HG02610 (cell line): ENCODE data around the gene C6orf132.

ENCODE experiments used
- ATAC-seq: cut with Tn5 transposase; IDR thresholded peaks from one replicate; pipeline ENCODE4 v1.9.1; 2021; ENCODE audit warnings: mild to moderate bottlenecking, moderate library complexity; ENCODE audit not compliant: unreplicated experiment

Gene C6orf132

DNA sequence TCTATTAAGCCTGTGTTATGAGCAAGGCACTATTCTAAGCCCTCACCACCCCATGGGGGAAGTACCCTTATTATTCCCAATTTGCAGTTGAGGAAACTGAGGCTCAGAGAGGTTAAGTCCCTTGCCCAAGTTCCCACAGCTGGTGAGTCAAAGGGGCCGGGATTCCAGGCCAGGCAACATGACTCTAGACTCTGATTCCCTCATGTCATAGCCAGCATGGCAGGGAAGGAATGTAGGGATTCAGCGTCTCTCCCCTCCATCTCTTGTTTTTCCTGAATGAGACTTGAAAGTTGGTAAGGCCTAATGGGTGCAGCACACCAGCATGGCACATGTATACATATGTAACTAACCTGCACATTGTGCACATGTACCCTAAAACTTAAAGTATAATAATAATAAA is 6.7 kb downstream of the C6orf132 start:
- no peak for ATAC-seq

DNA sequence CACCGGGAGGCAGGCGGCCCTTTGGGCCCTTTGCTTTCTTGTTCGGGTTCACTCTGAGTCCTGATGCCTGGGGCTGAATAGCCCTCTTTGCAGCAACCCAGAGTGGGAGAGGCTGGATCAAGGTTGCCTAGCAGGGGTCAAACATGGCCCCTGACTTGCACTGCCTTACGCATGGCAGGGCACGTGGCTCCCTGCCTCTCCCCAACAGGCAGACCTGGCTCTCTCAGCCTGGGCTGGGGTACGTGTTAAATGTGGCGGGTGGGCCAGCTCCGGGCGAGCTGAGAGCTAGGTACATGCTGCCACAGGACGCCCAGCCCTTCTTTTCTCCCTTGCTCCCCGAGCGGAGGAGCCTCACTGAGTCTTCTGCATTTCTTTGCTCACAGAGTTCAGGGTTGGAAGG is 7.3 kb downstream of the C6orf132 start:
- no peak for ATAC-seq

DNA sequence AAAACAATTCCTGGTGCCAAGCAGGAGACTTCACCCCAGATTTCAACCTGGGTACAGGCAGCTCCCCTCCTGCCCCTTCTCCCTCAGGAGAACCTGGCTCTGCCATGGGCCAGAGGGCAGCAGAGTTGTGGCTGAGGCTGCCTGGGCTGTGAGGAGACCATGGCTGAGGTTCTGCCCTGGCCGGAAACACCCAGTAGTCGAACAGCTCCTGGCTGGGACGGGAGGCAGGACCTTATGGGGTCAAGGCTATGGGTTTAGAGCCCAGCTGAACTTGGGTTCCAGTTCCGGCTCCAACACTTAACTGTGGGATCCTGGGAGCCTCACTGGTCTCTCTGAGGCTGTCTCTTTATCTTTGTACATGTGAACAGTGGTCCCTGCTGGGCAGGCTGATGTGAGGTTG is 8.5 kb downstream of the C6orf132 start:
- no peak for ATAC-seq

DNA sequence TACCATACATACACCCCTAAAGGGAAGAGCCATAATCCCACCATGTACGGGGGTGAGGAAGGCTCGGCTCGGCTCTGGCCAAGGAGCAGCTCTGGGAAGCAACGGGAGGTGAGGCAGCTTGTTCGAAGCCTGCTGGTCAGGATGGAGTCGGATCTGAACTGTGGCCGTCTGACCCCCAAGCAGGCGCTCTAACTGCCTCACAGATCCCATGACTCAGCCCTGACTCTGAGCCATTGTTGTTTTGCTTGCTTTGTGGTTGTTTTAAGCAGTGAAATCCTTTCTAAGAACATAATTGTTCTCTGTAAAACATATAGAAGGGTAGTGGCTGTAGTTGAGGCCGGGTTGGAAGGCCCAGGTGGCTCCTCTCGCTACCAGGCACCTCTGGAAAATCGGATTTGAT is 10.9 kb downstream of the C6orf132 start:
- ATAC-seq = no peak

DNA sequence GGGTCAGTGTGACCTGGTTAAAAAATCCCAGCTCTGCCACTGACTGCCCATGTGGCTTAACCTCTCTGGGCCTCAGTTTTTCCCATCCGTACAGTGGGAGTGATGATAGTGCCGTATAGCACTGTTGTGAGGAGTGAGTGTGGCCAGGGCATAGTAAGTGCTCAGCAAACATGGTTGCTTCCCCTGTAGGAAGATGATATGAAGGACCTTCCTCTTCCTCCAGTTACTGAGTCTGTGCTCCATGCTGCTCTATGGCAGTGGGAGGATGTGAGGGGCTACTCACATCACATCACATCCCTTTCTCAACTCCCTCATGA is 13.1 kb downstream of the C6orf132 start:
- ATAC-seq = no peak

DNA sequence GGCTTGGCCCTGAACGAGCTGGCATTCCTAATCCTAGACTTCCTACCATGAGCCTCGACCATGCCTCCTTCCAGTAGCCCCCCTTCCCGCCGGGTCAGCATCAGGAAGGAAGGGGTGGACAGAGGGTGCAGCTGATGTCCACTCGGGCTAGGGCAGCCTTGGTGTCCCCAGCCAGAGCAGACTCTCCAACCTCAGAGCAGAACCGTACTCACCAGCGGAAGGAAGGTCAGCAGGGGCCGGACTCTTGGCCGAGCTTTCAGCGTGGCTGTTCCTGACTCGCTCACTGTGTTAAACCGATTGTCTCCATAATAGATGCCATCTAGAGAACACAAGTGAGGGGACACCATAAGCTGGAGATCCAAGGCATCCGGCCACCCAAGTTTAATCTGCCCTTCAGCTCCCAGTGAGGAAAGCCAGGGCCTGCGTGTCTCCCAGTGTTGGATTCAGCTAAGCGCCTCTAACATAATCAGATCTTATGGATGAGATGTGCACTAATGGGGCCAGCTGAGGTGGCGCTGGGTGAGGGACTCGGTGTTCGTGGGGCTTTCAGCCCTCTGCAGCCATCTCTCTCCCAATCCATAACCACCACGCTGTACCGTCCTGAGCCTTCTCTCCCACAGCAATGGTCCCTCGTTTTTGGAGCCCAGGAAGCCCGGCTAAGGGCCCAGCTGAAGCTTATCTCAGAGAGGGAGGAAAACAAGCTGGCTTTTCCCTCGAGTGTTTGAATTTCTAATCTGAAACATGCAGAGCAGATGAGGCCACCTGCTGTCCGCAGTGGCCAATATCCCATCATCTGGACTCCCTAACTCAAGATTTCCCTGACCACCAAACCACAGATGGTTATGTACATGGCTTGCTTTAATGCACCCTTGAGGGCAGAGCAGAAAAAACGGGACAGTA is 13.7 kb downstream of the C6orf132 start:
- no peak for ATAC-seq

DNA sequence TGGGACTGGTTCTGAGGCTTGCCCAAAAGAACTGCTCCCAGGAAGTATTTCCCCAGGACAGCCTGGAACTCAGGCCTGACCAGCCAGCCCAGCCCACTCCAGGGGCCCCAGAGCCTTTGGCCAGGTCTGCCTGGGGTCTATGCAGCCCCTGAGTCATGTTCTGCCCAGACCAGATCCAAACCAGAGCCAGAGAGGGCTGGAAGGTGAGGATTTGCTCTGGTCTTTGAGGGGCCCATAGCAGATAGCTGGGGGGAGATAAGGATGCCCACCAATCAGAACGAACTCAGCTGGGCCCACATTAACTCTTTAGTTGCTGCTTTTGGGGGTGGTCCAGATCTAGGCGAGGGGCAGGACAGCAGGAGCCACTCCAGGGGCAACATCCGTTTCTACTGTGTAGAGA is 16.8 kb downstream of the C6orf132 start:
- ATAC-seq = no peak

DNA sequence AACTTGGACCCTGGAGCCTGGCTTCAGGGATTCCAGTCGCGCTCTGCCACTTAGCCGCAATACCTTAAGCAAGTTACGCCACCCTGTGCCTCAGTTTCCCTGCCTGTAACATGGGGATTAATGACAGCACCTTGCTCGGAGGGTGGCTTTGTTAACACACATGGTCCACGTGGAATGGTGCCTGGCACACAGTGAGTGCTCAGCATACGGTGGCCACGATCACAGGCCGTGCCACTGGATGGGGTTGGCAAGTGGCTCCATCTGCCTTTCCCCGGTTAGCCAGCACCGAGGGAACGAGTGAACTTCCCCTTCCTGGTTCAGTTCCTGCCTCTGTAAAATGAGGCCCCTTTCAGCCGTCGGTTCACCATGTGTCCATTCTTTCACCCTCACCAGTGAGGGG is 17.2 kb downstream of the C6orf132 start:
- no peak for ATAC-seq

DNA sequence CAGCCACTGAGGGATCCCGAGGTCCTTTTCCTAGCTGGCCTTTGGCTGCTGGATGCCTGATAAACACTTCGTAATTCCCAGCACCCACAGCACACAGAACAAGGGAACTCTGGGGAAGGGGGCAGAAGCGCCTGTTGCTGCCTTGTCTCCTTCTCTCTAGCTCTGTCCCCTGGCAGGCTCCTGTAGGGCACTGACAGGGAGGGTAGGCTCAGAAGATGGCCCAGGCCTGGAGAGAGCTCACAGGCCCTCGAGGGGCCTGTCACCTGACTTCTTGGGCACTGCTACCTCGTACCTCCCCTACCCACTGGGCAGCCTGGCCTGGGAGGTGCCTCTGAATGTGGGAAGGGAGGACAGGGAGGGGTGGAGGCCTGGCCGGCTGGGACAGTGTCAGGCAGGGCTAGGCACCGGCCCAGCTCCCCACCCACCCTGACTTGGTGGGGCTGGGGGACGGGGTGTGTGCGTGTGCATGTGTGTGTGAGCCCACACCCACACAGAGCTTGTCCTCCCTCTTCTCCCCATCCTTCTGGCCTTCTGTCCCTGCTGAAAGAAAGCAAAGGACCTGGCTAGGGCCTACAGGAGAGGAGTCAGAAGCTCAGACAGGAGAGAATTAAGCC is 18.1 kb downstream of the C6orf132 start:
- ATAC-seq = no peak

DNA sequence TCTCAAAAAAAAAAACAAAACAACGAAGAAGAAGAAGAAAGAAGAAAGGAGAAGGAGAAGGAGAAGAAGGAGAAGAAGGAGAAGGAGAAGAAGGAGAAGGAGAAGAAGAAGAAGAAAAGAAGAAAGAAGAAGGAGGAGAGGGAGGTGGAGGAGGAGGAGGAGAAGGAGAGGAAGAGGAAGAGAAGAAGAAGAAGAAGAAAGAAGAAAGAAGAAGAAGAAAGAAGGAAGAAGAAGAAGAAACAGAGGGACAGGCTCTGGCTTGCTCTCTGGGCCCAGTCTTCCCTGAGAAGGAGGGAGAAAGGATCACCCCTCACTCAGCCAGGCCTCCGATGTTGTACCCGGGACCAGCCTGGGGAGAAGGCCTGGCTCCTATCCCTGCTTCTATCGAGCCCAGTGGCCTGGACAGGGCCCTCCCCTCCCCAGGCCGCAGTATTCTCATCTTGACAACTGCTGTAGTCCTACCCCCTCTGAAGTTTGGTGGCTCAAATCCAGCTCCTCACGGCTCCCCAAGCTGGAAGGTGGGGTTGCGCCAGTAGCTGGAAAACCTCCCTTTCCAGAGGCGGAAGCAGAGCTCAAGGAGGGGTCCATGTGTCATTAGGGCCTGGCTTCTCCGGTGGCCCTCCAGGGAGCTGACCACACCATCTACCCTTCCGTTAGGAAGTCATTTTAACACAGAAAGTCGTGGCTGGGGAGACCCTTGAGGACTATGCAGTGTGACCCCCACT is 18.9 kb downstream of the C6orf132 start:
- ATAC-seq = no peak

DNA sequence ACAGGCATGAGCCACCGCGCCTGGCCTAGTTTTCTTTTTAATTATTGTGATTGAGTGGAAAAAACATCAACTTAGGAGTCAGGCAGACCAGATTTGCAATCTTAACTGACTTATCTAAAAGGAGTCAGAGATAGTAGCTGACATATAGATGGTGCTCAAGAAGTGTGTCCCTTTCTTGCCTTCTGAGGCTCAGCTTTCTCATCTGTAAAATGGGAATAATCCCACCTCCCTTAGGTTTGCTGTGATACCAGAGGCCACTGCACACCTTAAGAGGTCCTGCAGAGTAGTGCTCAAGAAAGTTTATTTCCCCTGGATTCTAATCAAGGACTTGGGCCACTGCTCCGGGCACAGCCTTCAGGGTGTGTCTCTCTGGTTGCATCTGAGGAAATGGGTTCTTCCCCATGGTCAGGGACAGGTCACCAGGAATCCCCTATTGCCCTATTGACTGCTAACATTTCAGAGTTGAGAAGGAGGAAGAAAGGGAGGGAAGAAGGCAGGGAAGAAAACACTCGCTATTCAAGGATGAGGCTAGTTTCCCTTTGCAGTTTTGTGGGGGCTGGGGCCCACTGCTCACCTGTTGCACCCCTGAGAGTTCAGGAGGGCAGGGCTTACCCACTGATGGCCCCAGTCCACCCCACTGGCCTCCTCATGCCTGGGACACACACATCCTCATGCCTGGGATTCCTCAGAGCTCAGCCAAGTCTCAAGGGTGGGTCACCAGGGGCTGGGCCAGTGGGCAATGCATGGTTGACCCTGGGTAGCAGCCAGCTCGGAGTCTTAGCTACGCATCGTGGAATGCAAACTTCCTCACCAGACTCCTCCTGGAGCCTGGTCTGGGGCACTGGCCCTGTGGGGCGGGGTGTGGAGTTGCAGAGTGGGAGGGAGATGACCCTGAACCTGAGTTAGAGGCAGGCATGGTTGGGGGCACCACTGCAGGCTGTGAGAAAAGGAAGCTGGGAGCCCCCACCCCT is 21.2 kb downstream of the C6orf132 start:
- no peak for ATAC-seq

DNA sequence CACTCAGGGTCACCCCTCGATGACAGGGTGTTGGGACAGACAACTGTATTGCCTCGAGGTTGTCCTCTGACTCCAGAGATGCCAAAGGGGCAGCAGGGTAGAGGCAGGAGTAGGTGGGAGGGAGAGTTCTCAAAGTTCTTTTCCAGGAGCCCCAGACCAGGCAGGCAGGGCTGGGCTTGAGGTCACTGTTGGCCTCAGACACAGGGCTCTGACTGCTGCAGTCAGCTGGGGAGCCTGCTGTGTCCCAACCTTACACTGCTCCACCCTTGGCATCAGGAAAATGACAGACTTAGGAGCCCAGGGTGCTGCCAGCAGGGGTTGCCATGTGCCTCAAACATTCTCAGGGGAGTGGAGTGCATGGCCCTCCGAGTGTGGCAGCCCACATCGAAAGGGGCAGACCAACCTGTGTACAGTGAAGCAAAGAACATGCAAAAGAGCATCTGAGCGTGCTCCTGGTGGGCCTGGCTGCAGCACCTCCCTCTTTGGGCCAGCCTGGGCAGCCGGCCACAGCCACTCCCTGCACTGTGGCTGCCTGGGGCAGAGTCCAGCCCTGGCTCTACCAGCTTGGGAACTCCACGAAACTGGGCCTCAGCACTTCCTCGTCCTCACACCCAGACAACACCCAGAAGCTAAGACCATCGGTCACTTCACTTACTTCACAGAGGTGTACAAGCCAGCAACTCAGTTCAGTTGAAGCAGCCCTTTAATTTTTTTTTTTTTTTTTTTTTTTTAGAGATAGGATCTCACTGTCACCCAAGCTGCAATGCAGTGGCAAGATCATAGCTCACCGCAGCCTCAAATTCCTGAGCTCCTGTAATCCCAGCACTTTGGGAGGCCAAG is 24.0 kb downstream of the C6orf132 start:
- no peak for ATAC-seq

DNA sequence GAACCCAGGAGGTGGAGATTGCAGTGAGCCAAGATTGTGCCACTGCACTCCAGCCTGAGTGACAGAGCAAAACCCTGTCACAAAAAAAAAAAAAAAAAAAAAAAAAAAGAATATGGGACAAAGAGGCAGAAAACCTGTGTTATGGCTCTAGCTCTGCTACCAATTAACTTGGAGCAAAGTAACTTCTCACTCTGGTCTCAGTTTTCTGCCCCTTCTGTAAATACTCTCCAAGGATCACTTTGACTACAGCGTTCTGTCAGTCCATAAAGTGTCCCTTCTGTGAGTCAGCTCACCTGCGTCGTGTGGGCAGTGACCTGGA is 24.6 kb downstream of the C6orf132 start:
- no peak for ATAC-seq

DNA sequence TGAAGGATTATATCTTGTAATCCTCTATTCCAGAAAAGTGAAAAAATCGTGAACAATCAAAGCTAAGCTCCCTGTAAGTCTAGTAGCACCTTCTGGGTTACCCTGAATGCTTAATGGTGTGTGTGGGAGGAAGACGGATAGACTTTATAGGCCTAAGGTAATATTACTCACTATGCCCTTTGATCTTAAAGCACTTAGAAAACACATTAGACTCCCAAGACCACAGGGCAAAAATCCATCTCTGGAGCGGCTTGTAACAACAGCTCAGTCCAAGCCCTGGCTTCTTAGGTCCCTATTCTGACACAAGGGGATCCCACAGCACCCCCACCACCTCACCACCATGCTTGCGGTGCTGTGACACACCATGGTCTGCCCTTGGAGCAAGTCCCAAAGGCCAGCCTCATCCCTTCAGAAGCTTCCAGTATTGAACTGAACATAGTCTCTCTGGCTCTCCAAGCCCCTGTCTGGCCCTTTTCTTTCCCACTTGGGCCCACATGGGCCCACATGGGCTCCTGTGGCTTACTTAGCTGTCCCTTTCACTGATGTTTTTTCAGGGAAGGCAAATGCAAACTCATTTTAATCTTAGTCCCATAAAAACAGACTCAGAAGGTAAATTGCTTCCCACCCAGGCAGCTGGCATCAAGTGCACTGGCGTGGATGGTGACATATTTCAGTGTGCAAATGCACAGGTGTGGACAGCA is 28.3 kb downstream of the C6orf132 start:
- ATAC-seq = no peak

DNA sequence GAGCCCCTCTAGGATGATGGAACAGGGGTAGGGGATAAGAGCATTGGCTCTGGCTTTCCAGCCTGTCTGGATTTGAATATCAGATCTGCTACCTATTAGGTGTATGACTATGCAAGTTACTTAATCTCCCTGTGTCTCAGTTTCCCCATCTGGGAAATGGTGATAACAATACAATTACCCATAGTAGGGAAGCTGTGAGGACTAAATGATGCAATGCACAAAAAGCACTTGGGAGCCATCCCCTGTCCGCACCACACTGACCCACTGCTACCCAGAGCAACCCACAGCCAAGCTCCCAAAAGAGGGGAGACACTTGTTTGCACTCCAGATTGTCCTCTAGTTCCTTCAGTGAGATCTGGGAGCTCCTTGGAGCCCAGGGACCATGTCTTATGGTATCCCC is 30.1 kb downstream of the C6orf132 start:
- no peak for ATAC-seq

DNA sequence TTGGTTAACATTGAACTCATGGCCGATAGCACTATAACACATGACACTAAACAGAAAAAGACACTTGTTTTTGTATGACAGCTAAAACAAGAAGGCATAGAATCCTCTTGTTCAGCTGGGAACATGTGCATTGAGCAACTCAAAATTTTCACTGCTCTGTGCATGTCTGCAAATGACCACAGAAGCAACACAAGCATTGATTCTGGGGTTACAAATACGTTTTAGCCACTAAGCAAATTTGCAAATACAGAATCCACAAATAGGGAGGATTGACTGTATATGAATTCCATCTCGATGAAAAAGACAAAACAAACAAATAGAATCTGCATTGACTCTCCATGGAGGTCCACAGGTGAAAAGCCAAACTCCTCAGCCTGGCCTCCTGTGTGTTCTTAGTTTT is 31.7 kb downstream of the C6orf132 start:
- ATAC-seq = no peak

DNA sequence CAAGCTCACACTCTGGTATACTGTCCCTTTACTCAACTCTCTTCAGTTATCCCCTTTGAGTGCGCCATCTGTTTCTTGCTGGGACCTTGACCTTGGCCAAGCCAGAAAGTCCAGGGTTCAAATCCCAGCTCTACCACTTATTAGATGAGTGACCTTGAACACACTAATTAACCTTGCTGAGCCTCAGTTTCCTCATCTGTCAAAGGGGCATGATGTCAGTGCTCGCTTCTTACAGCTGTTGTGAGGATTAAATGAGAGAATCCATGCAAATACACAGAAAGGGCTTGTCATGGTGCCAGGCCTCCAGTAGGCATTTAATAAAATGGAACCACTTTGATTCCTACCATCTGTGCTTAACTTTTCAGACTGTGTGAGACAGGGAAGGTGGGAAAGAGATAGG is 34.3 kb downstream of the C6orf132 start:
- ATAC-seq = no peak

DNA sequence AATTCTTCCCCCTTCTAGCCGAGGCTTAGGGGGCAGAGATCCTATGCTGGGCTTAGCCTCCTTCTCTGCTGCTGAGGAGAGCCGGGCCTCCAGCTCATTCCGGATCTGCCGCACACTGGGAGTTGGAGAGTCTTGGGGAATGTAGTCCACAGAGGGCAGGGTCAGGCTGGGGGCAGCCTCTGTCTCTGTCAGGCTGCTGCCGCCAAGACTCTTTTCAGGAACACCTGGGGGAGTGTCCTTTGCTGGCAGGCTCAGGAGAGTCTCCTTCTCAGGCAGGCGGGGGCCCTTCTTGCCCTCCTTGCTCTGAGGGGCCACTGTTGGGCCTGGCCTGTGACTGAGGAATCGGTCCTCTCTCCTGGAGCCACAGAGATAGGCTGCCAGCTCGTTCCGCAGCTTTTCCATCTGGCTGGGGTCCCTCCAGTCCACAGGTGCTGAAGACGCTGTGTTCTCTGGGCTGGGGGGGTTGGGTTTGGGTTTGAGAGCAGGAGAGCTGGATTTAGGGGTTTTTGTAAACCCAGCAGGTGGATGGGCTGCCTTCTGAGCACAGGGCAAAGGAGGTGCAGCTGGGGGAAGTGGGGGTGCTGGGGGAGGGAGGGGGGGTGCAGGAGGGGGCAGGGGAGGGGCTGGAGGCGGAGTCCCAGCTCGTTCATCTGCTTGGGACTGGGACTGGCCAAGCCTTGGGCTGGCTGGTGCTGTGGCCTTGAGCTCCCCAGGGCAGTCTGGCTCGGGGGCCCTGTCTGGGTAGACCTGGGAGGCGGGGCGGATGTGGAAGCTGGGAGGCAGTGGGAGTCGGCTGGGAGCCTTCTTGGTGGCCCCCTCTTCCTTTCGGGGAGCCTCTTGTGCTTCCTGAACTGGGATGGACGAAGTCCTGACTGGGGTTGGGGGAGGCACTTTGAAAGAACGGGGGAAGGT is 36.1 kb downstream of the C6orf132 start:
- no peak for ATAC-seq

DNA sequence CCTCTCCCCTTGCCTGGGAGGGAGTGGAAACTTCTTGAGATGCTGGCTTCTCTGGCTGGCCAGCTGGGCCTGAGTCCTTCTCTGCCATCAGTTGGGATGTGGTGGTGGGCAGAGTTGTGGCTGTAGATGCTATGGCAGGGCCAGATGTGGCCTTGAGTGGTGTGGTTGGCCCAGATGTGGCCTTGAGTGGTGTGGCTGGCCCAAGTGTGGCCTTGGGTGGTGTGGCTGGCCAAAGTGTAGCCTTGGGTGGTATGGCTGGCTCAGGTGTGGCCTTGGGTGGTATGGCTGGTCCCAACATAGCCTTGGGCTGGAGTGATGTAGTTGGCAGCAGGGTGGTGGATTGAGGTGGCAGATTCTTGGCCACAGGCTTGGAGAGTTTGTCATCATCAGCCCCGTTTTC is 36.7 kb downstream of the C6orf132 start:
- no peak for ATAC-seq
